ENCODE data around the gene CCDC85B.

Gene CCDC85B

DNA sequence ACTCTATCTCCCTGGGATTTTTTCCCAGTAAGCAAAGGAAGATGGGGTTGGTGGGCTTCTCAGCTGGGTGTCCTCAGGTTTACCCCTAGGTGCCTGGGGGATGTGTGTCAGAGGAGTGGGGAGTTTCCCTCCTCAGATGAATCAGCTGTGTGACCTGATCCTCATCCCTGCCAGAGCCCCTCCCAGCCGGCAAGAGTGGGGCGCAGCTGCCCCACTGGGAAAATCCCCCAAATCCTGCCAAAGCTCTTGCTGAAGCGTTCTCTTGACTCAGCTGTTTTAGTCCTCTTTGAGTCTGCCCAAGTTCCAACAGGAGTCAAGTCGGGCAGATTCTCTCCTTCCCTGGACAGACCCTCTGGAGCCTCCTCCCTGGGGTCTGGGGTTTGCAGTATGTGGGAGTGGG is 22.4 kb downstream of the CCDC85B start:
- no peak for DNase-seq

DNA sequence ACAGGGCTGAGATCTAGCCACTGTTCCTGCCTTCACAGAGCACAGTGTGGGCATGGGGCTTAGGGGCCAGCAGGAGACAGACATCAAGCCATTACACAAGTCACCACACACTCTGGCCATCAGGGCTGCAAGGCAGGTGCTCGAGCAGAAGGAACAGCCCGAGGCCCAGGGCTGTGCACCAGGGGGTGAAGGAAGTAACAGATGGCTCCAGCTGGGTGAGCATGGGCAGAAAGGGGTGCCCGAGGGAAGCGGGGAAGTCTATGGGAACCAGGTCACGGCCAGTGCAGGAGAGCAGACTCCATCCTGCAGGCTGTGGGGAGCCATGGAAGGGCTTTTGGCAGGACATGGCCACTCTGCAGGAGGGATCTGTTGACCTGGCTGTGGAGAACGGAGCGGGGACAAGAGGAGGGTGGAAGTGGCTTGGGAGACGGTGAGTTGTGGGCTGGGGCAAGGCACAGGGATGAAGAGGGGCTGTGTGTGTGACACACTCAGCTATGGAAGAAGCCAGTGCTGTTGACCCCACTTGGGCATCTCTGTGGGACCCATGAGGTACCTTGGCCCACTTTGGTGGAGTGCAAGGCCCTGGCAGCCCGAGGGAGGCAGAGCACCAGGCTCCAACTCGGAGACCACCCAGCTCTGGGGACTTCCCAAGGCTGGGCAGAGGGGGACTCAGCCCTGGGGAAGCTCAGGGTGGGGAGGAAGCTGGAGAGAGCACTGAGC is 24.8 kb downstream of the CCDC85B start:
- DNase-seq: no peak

DNA sequence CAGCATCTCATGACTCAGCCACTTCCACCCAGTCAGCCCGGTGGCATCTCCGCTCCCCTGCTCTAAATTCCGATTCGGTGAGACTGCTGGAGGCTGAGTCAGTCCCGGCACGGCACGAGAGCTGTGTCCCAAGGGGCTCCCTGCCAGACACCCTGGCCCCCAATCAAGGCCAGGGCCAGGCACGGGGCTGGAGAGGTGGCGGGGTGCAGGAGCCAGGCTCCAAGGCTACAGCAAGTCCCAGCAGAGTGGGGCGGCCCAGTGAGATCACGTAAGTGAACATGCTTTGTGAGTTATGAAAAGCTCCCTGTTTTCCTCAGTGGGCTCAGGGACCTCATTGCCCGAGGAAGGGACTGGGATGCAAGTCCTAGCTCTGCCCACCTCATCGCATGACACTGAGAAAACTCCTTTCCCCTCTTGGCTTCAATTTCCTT is 25.4 kb downstream of the CCDC85B start:
- peak in 1 of 2 donors; percentile 52 for DNase-seq

DNA sequence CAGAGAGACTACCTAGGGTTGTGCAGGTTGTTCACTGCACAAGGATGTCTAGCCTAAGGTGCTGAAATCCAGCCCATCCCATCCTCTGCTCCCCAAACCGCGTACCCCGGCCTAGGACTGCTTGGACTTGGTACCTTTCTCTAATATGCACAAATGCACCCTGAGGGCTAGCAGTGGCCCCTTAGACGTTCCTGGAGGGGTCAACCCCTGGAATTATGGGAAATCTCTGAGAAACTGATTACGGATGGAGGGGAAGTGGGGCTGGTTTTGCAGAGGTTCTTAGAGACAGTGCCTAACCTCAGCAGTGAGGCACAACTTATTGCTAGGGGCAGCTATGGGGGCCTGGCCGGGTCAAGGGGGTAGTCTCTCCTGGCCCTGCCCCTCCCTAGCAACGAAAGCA is 25.9 kb downstream of the CCDC85B start:
- DNase-seq: no peak

DNA sequence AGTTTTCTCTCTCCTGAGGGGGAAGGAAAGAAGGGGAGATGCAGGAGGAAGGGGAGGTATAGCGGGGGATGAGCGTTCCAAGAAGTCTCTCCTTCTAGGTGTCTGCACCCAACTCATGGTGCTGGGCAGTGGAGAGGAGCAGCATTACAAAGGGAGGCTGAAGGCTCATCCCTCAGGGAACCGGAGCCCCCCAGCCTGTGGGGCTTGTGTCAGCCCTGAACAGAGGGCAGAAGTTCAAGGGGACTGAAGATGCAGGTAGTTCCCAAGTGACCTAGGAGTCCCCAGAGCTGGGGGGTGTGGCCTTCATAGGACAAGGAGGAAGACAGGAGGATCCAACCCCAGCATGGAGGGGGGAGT is 26.6 kb downstream of the CCDC85B start:
- DNase-seq: no peak

DNA sequence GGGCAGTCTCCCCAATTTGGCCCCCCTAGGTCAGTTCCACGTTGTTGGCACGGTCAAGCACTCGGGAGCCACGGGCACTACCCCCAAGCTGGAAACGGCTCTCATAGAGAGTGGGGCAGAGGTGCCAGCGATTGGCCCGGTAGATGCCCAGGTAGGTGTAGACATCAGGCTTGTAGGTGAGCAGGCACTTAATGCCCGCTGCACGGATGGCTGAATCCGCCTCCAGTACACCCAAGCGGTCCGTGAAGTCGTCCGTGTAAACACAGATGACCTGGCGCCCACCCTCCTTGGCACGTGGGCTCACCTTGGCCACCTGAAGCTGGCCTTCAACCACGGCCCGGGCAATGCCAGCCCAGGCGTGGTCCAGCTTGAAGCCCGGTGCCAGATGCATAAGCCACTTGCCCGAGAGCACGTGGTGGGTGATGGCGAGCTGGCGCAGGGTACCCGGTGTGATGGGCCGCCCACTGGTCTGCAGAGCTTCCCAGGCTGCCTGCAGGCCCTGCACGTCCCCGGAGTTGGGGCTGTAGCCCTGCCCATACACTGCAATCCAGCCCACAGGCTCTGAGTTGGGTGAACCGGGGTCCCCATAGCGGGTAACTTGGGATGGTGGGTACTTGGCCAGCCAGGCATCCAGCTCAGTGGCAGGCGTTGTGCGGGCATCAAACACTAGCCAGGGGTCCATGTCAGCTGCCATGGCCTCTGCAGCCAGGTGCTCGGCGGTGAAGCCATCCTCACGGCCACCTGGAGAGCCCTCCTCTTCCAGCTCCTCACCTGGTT is 27.1 kb downstream of the CCDC85B start:
- no peak for DNase-seq

DNA sequence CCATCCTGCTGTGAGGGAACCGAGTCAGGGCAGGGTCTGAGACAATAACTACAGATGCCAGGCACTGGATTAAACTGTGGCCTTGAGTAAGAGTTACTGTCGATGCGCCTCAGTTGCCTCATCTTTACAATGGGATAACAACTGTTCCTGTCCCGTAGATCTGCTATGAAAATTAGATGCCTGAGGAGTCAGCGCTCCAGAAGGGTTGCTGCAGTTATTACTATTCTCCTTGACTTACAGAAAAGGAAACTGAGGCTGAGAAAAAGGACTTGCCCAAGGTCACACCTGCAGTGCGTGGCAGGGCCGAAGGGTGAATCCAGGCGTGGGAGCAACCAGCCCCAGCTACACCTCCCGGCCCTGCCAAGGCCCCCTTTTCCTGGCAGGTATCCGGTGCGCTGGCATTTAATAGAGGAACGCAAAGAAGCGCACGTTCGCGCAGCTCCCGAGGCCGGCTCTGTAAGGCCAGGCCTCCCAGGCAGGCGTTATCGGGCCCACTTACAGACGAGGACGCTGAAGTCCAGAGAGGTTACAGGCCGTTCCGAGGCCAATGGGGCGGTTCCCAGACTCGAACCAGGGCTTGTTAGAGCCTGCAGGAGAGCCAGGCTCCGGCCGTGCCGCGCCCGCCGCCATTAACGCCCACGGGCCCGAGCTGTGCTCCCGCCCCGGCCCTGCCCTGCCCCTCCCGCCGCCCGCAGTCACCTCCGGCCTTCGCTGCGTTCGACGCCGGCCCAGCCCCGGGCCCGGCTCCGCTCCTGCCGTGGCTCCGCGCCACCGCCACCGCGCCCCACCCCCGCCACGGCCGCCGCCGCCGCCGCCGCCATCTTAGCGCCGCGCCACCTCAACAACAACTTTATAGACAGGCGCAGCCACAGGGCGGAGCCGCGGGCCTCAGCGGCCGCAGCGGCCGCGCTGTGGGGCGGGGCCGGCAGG is 28.0 kb downstream of the CCDC85B start, which contains the start of gene C11orf68:
Gene C11orf68, minus strand, starts transcription at position 852 of the 930 bp plus-strand sequence. Its CDS starts 31 bp downstream, at position 821.
- DNase-seq: no peak

DNA sequence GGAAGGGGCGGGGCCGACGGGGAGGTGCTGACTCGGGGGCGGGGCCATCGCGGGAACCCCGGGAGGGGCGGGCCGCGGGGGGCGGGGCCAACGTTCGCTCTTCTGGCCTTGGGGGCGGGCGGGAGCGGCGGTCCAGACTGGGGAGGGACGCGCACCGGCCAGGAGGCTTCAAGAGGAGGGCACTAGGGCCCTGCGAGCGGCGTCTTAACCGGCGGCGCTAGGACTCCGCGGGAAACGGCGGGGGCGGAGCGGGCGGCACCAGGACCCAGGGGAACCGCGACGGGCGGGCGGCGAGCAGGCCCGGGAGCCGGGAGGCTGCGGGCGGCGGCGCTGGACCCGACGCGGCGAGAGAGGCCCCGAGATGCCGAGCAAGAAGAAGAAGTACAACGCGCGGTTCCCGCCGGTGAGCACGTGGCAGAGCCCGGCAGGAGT is 28.7 kb downstream of the CCDC85B start, which contains the start of gene DRAP1:
Gene DRAP1, plus strand, starts transcription at position 286 of the 432 bp plus-strand sequence. Its CDS starts 76 bp downstream, at position 362.
- DNase-seq: peak; percentile 99

DNA sequence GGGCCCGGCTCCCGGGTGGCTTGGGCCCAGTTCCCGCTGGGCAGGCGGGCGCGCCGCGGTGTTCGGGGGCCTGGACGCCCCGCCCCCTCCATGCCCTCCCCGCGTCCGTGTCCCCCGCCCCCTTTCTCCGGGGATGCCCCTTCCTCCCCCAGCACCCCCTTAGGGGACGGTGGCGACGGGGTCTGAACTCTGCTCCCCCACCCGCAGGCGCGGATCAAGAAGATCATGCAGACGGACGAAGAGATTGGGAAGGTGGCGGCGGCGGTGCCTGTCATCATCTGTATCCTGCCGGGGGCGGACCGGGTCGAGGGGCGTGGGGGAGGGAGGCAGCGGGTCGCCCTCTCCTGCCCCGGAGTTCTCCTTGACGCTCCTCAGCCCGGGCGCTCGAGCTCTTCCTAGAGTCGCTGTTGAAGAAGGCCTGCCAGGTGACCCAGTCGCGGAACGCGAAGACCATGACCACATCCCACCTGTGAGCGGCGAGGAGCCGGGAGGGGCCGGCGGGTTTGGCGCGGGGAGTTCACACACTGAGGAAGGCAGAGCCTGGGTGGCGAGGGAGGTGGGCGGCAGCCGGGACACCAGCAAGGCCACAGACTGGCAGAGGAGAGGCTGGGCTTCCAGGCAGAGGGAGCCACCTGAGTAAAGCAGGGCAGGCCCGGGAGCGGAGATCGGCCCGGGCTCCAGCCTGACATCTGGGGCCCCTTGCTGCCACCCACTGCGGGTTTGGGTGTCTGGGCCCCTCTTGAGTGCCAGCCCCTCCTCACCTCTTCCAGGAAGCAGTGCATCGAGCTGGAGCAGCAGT is 29.3 kb downstream of the CCDC85B start:
- peak; percentile 49 to 73 for DNase-seq

DNA sequence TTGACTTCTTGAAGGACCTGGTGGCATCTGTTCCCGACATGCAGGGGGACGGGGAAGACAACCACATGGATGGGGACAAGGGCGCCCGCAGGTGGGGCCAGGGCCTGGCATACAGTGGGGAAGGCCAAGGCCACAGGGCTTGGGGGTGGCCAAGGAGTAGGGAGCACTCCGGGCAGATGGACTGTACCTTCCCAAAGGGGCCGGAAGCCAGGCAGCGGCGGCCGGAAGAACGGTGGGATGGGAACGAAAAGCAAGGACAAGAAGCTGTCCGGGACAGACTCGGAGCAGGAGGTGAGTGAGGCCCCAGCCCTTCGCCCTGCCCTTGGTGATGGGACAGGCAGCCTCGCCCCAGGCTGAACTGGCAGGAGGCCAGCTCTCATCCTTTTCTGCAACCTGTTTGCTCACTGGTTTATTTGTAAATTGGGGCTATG is 29.9 kb downstream of the CCDC85B start:
- no peak for DNase-seq

DNA sequence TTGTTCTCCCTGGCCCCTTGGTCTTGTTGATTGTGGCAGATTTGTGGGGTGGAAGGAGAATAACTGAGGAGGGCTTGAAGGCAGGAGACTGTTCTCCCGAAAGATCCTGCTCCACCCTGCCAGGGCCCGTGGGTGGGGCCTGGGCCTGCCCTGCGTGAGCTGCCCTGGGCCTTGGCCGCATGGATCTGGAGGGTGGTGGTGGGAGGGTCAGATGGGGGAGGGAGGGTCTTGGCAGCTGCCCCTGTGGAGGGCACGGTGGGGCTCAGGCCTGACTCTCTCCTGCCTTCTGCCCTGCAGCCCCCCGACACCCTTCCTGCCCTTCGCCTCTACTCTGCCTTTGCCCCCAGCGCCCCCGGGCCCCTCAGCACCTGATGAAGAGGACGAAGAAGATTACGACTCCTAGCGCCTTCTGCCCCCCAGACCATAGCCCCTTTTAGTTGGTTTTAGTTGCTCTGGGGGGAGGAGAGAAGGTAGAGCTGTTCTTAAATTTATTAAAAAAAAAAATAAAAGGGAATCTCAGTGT is 30.6 kb downstream of the CCDC85B start:
- no peak for DNase-seq

DNA sequence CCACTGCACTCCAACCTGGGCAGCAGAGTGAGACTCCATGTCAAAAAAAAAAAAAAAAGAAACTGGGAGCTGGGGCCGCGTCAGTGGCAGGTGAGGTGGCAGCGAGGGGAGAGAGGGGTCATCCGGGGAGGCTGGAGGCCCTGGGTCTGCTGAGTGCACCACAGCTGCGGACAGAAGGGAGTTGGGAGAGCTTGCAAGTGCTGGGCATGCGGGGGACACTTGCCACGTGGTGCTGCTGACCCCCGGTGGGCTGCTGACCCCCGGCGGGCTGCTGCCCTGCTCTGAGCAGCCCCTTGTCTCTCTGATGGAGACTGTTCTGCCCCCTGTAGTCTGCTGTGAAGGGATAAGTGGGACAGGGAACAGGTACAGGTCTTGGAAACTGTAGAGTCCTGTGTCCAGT is 31.4 kb downstream of the CCDC85B start:
- no peak for DNase-seq

DNA sequence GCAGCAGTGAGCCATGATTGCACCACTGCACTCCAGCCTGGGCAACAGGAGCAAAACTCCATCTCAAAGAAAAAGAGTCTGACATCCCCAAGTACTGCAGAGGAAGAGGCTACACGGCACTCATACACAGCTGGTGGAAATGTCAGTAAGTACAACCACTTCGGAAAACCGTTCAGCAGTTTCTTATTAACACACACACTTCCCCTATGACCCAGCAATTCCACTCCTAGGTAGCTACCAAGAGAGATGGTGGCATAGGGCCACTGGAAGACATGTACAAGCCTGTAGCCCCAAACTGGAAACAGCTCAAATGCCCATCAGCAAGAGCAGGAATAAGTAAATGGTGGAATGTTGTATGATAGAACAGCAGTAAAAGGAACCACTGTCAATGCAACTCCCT is 32.1 kb downstream of the CCDC85B start:
- DNase-seq: no peak

DNA sequence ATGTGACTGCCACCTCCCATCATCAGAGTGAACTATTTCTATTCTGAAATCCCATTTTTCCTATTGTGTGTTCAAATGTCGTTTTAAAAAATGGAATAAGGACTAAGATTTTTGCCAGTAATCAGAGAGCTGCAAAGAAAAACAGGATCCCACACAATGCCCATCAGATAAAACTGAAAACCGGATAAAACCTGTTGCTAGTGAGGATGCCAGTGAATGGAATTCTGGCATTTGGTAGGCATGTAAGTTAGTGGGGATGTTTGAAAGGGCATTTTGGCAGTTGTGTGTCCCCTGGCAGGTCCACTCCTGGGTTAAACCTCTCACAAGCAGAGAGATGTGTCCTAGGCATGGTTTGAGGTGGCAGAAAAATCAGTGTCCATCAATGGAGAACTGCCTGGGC is 34.9 kb downstream of the CCDC85B start:
- DNase-seq: no peak

DNA sequence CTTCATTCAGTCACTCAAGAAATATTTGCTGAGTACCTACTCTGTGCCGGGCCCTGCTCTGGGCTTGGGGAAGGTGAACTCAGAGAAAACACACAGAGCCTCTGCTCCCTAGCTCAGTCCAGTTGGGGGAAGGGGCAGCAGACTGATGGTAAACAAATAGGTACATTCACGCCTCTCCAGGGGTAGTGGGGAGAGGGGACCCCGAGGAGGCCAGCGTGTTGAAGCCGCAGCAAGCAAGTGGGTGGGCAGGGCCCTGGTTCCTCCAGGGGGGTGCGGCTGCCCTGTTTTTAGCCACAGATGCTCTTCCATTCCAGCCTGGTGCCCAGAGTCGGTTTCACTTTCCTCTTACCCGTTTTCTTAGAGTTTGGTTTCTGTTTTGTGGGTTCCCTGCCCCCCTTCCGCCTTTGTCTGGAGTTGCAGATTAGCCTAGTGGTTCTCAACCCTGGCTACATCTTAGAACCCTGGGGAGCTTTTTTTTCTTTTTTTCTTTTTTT is 37.5 kb downstream of the CCDC85B start:
- peak; percentile 84 to 89 for DNase-seq

DNA sequence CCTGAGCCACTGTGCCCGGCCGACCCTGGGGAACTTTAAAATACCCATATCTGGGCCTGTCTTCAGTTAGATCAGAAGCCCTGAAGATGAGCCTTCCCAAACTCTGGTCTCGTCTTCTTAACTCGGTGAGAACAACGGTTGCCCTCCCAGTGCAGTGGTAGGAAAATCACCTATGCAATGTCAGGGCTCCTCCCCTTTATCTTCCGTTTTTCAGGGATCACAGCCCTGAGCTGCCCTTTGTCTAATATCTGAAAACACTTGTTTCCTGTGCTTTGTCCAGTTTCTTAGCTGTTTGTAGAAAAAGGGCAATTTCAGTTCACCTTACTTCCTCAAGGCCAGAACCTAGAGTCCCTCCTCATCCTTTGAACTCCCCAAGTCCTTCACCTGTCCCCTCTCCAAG is 38.2 kb downstream of the CCDC85B start:
- DNase-seq: no peak

DNA sequence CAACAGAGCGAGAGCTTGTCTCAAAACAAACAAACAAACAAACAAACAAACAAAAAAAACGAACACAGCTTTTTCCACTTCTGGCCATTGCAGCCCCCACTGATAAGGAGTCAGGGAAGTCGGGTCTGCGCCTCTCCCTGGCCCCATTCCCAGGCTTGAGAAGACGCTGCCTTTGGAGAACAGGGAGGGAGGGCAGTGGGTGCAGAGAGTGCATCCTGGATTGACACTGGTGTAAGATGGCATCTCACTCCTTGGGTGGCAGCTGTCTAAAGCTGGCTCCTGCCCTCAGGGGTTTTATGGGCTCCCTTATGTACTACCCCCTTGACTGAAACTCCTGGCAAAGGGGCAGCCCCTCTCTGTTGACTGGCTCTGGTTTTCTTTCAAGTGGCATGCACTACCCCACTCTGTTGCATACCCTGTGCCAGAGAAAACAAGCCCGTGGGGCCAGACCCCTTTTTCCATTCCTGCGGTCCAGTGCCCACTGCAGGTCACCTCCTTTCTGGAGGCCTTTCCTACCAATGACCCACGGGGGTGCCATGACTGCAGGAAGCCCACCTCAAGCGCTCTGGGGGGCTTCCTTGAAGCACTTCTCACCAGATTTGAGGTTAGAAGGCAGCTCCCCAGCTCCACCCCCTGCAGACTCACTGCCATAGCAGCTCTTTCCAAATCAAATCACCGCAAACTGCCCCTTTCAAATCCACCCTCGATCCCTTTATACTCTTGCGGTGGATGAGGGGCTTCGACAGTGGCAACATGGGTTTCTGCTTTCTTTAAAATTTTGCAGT is 41.5 kb downstream of the CCDC85B start:
- no peak for DNase-seq

DNA sequence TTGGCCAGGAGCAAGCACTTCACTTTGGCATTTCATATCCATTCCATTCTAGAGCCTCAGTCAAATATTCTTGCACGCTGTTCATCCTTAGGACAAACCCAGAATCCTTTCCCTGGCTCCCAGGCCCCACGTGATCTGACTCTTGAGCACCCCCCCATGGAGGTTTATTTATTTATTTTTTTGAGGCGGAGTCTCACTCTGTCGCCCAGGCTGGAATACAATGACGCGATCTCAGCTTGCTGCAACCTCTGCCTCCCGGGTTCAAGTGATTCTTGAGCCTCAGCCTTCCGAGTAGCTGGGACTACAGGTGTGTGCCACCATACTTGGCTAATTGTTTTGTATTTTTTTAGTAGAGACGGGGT is 42.1 kb downstream of the CCDC85B start:
- DNase-seq: no peak

DNA sequence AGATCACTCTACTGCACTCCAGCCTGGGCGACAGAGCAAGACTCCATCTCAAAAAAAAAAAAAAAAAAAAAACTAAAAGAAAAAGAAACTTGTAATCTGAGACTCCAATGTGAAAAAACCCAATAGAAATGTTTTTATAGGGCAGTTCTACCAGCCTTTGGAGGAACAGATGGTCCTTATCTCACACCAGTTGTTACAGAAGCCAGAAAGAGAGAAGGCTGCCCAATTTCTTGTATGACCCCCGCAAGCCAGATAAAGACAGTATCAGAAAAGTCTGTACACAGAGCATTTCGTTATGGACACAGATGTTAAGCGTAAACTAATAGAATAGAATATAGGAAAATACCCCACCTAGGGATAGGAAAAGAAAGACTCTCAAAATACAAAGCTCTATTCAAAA is 43.5 kb downstream of the CCDC85B start:
- DNase-seq: no peak

DNA sequence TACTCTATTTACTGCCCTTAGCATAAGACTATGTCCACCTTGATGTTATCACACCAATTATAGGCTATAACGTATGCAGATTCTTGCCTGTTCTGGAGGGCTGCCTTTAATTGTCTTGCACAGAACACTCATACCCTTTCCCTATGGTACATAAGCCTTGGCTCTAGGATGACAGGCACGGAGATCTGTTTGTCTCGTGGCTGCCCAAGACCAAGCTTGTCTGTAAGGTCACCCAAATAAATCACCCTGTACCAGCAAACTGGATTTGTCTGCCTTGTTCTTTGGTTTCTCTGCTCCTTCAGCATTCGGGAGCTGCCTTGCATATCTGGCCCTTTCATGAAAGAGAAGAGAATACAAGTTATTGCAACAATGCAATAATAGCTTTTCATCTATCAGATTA is 47.3 kb downstream of the CCDC85B start:
- no peak for DNase-seq
